GM18505 (cell line): ENCODE results near the gene C2orf74.
"Not testable (repeated sequence)": the region's sequence is repeated elsewhere in the genome, so short reads cannot be mapped to it uniquely, and the experiment has no call there.

Experiments
- ATAC-seq: cut with Tn5 transposase; IDR thresholded peaks from one replicate; pipeline ENCODE4 v1.9.1; 2021; ENCODE audit not compliant: unreplicated experiment
- POLR2A ChIP-seq: IDR thresholded peaks from 4 replicates; pipeline ENCODE4 v1.6.1; 2011; ENCODE audit warnings: borderline replicate concordance; ENCODE audit not compliant: insufficient read depth, insufficient read length; ENCODE audit errors: extremely low read depth

The C2orf74 gene

GRCh38 chr2:61151436-61151835, 10.6 kb upstream of the C2orf74 start:
- no peak for TF ChIP-seq POLR2A
- ATAC-seq, result no peak

GRCh38 chr2:61157371-61158003, 4.5 kb upstream of the C2orf74 start:
- no peak for ATAC-seq
- TF ChIP-seq POLR2A, result no peak

- no peak for TF ChIP-seq POLR2A
- no peak for ATAC-seq
Observed at GRCh38 chr2:61158356-61158955, 3.5 kb upstream of the C2orf74 start.

- ATAC-seq, result no peak
- TF ChIP-seq POLR2A, result no peak
Observed at GRCh38 chr2:61162721-61163120, 733 bp downstream of the C2orf74 start.

GRCh38 chr2:61165082-61165481, 3.1 kb downstream of the C2orf74 start:
- ATAC-seq, result not testable (repeated sequence)

GRCh38 chr2:61165946-61166345, 4.0 kb downstream of the C2orf74 start:
- no peak for ATAC-seq
- TF ChIP-seq POLR2A, result no peak

GRCh38 chr2:61167579-61167978, 5.6 kb downstream of the C2orf74 start:
- TF ChIP-seq POLR2A, result no peak
- ATAC-seq, result no peak

- no peak for TF ChIP-seq POLR2A
- ATAC-seq, result no peak
Observed at GRCh38 chr2:61172671-61173070, 10.7 kb downstream of the C2orf74 start.

DNA sequence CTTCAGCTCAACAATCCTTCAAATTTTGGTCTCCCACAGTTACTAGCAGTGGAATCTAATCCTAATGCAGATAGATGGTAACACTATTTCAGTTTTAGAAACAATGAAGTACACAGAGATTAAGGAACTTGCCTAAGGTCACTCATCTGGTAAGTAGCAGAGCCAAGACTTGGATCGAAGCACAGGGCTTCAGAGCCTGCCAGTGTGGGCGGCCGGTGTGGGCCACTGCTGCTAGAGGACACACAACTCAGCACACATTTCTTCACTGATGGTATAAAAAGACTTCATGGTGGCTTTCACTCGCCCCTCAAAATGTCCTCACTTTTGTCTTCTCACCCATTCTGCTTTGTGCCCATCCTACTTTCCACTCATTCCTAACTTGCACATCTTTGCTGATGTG, 11.1 kb downstream of the C2orf74 start:
- TF ChIP-seq POLR2A, result no peak
- no peak for ATAC-seq

- no peak for TF ChIP-seq POLR2A
Observed at GRCh38 chr2:61175036-61175435, 13.0 kb downstream of the C2orf74 start.

DNA sequence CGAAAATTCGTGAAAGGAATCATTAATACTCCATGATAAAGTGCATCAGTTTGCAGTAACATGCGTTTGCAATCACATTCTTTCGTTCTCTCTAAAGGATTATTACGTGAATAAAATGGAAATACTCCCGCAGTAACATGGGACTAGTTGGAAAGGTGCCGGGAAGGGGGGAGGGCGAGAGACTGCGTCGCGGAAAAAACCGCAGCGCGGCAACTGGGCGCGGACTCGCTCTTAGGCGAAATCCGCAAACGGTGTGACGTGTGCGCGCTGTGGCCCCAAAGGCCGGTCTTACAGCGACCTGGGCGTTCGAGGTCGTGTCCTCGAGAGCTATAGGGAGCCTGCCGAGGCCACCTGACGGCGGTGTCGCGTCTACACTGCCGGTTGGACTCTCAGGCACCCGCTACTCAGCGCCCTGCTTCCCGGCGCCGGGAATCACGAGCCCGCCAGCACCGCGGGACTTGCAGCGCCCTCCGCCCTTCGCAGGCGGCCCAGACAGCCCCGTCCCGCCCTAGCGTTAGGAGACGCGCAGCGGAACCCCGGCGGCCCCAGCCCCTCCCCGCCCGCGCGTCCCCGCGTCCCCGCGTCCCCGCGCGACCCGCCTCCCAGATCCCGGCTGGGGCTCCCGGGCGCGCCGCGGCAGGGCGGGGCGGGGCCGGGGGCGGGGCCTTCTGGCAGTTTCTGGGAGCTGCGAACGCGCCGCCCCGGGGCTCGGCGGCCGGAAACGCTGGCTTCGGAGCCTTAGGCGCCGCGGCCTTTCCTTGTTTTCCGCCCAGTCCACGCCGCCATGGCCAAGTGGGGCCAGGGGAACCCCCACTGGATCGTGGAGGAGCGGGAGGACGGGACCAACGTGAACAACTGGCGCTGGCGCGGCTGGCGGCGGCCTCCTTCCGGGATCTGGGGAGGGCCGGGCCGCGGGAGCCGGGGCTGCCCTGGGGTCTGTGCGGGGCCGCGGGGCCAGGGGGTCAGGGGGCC, 15.1 kb downstream of the C2orf74 start:
- TF ChIP-seq POLR2A, result peak; percentile 97
- ATAC-seq, result peak; percentile 75

More at GRCh38 chr2:61175036-61175435, 13.0 kb downstream of the C2orf74 start:
- no peak for ATAC-seq

GRCh38 chr2:61177727-61178549, 15.9 kb downstream of the C2orf74 start:
- ATAC-seq, result peak; percentile 6
- TF ChIP-seq POLR2A, result no peak
